SK-N-SH (cell line): ENCODE measurements around the gene CA5A.
"Not testable (repeated sequence)": the region's sequence is repeated elsewhere in the genome, so short reads cannot be mapped to it uniquely, and the experiment has no call there.

Source experiments
- EP300 ChIP-seq, 2 experiments: IDR thresholded peaks; 2 replicates each; pipeline versions ENCODE4 v1.4.0 to v1.6.1; 2012; ENCODE audit warnings: borderline replicate concordance in 1 of 2, low read depth in 1 of 2, low read length in 1 of 2
- JUND ChIP-seq: IDR thresholded peaks from 2 replicates; pipeline ENCODE4 v1.4.0; 2012
- NFIC ChIP-seq: IDR thresholded peaks from 2 replicates; pipeline ENCODE4 v1.4.0; 2012; ENCODE audit warnings: borderline replicate concordance
- POLR2AphosphoS5 ChIP-seq: IDR thresholded peaks from 2 replicates; pipeline ENCODE4 v1.6.1; 2012; ENCODE audit warnings: low read depth, low read length
- TEAD4 ChIP-seq: IDR thresholded peaks from 2 replicates; pipeline ENCODE4 v1.4.0; 2012; ENCODE audit warnings: mild to moderate bottlenecking, borderline replicate concordance; ENCODE audit not compliant: insufficient read depth
- TF ChIP-seq, protein P1 (sequence below): fragments of 200-600 bp; sonication (generic); IDR thresholded peaks from 2 replicates; pipeline ENCODE4 v1.6.1; 2017; ENCODE audit warnings: antibody characterized with exemption, mild to moderate bottlenecking, moderate library complexity
- TF ChIP-seq, protein P2 (sequence below): IDR thresholded peaks from 2 replicates; pipeline ENCODE4 v1.6.1; 2012; ENCODE audit warnings: mild to moderate bottlenecking, low read depth, low read length, moderate library complexity
- TF ChIP-seq, protein P3 (sequence below): IDR thresholded peaks from 2 replicates; pipeline ENCODE4 v1.4.0; 2012; ENCODE audit warnings: low read depth, borderline replicate concordance

DNA sequence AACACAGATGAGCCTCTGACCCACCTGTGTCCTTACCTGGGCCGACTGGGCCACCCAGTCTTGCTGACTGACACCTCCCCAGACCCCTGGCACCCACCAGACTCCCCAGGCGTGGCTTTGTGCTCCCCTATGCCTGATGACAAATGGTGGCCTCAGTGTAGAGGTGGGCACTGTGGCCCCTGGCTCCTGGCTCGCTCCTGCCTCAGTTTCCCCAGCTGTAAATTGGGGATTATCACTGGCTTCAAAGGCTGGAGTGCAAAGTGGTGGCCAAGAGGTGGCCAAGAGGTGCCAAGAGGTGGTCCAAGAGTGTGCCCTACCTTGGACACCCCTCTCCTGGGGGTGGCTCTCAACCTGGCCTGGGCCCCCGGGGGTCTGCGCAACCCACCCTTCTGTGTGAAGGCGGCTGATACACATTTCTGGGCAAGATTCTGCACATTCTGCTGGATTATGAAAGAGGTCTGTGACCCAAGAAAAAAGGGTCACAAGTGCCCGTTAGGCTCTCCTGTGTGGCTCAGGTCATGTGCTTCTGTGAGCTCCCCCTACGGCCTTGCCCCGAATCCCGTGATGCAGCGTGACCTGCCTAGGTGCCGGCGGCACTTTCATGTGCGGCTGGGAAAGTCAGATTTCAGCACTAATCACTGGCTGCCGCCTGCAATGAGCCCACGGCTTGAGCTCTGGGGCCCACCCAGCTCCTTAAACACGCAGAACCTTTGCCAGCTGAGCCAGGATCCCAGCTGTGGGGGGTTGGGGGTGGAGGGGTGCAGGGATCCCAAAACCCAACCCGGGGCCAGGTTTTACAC lies 74.8 kb downstream of the CA5A start:
- TF ChIP-seq, protein P1, sequence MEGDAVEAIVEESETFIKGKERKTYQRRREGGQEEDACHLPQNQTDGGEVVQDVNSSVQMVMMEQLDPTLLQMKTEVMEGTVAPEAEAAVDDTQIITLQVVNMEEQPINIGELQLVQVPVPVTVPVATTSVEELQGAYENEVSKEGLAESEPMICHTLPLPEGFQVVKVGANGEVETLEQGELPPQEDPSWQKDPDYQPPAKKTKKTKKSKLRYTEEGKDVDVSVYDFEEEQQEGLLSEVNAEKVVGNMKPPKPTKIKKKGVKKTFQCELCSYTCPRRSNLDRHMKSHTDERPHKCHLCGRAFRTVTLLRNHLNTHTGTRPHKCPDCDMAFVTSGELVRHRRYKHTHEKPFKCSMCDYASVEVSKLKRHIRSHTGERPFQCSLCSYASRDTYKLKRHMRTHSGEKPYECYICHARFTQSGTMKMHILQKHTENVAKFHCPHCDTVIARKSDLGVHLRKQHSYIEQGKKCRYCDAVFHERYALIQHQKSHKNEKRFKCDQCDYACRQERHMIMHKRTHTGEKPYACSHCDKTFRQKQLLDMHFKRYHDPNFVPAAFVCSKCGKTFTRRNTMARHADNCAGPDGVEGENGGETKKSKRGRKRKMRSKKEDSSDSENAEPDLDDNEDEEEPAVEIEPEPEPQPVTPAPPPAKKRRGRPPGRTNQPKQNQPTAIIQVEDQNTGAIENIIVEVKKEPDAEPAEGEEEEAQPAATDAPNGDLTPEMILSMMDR: not testable (repeated sequence)
- TF ChIP-seq, protein P2, sequence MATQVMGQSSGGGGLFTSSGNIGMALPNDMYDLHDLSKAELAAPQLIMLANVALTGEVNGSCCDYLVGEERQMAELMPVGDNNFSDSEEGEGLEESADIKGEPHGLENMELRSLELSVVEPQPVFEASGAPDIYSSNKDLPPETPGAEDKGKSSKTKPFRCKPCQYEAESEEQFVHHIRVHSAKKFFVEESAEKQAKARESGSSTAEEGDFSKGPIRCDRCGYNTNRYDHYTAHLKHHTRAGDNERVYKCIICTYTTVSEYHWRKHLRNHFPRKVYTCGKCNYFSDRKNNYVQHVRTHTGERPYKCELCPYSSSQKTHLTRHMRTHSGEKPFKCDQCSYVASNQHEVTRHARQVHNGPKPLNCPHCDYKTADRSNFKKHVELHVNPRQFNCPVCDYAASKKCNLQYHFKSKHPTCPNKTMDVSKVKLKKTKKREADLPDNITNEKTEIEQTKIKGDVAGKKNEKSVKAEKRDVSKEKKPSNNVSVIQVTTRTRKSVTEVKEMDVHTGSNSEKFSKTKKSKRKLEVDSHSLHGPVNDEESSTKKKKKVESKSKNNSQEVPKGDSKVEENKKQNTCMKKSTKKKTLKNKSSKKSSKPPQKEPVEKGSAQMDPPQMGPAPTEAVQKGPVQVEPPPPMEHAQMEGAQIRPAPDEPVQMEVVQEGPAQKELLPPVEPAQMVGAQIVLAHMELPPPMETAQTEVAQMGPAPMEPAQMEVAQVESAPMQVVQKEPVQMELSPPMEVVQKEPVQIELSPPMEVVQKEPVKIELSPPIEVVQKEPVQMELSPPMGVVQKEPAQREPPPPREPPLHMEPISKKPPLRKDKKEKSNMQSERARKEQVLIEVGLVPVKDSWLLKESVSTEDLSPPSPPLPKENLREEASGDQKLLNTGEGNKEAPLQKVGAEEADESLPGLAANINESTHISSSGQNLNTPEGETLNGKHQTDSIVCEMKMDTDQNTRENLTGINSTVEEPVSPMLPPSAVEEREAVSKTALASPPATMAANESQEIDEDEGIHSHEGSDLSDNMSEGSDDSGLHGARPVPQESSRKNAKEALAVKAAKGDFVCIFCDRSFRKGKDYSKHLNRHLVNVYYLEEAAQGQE: not testable (repeated sequence)
- TF ChIP-seq TEAD4; JUND; EP300 (IDR thresholded peaks at IDR 0.05; ENCODE audit: borderline replicate concordance in 1 of 2, low read depth in 1 of 2, low read length in 1 of 2); NFIC; POLR2AphosphoS5: not testable (repeated sequence)
- TF ChIP-seq, protein P3, sequence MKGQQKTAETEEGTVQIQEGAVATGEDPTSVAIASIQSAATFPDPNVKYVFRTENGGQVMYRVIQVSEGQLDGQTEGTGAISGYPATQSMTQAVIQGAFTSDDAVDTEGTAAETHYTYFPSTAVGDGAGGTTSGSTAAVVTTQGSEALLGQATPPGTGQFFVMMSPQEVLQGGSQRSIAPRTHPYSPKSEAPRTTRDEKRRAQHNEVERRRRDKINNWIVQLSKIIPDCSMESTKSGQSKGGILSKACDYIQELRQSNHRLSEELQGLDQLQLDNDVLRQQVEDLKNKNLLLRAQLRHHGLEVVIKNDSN: not testable (repeated sequence)
